K562 (cell line): ENCODE data around the gene SEC24C. TPM values are rescaled to one million over a fixed set of nuclear protein-coding genes. Genes with fewer than 3 reads are reported as not detected.

Experiments
- AFF1 ChIP-seq, 2 experiments: fragments of 450-650 bp; IDR thresholded peaks; 2 replicates each; pipeline ENCODE4 v1.6.1; 2018; ENCODE audit warnings: mild to moderate bottlenecking in 2 of 2, low read depth in 1 of 2; ENCODE audit not compliant: partially characterized antibody in 2 of 2
- AFF4 ChIP-seq: sonication (generic); formaldehyde crosslinking; IDR thresholded peaks from 2 replicates; pipeline ENCODE4 v1.8.0; 2023; ENCODE audit warnings: mild to moderate bottlenecking, missing genetic modification reagents
- CTBP1 ChIP-seq: fragments of 450-650 bp; IDR thresholded peaks from 2 replicates; pipeline ENCODE4 v1.6.1; 2016; ENCODE audit warnings: borderline replicate concordance
- EP300 ChIP-seq: IDR thresholded peaks from 2 replicates; pipeline ENCODE4 v1.6.1; 2012; ENCODE audit warnings: low read length, improper control_type of control experiment
- ERF ChIP-seq: fragments of 450-650 bp; formaldehyde crosslinking; IDR thresholded peaks from 2 replicates; pipeline ENCODE4 v1.4.0; 2020; ENCODE audit warnings: mild to moderate bottlenecking, mixed read lengths
- HNRNPLL ChIP-seq: fragments of 200-400 bp; formaldehyde crosslinking; IDR thresholded peaks from 2 replicates; pipeline ENCODE4 v1.6.1; 2017; ENCODE audit warnings: low read length, low read depth, mild to moderate bottlenecking; ENCODE audit not compliant: poor library complexity, severe bottlenecking
- MBD2 ChIP-seq: sonication (generic); IDR thresholded peaks from 2 replicates; pipeline ENCODE4 v1.6.1; 2016; ENCODE audit warnings: low read depth, borderline replicate concordance
- MEIS2 ChIP-seq: fragments of 450-650 bp; IDR thresholded peaks from 2 replicates; pipeline ENCODE4 v1.6.1; 2014; ENCODE audit warnings: mild to moderate bottlenecking; ENCODE audit not compliant: partially characterized antibody
- NCOA6 ChIP-seq: fragments of 450-650 bp; IDR thresholded peaks from 2 replicates; pipeline ENCODE4 v1.6.1; 2017; ENCODE audit warnings: mild to moderate bottlenecking
- NR2C2 ChIP-seq, 2 experiments: fragments of 200-800 bp in 1 of 2; sonication (Bioruptor generic) in 1 of 2; sonication (generic) in 1 of 2; formaldehyde crosslinking in 1 of 2; IDR thresholded peaks; 2 replicates each; pipeline versions ENCODE4 v1.6.1 to v1.8.0; 2016 to 2022; ENCODE audit warnings: mild to moderate bottlenecking in 1 of 2, missing compliant biosample characterization in 1 of 2, missing genetic modification characterization in 1 of 2, missing genetic modification reagents in 1 of 2
- RBM34 ChIP-seq: fragments of 200-400 bp; formaldehyde crosslinking; IDR thresholded peaks from 2 replicates; pipeline ENCODE4 v1.6.1; 2018; ENCODE audit warnings: low read length, borderline replicate concordance; ENCODE audit not compliant: insufficient read depth
- RFX7 ChIP-seq: fragments of 250-450 bp; sonication (Bioruptor Pico); IDR thresholded peaks from 2 replicates; pipeline ENCODE4 v1.5.1; 2021; ENCODE audit warnings: mild to moderate bottlenecking
- TAF9B ChIP-seq: fragments of 450-650 bp; IDR thresholded peaks from 2 replicates; pipeline ENCODE4 v1.6.1; 2018; ENCODE audit warnings: mild to moderate bottlenecking; ENCODE audit not compliant: partially characterized antibody
- ZFP91 ChIP-seq: sonication (generic); formaldehyde crosslinking; IDR thresholded peaks from 2 replicates; pipeline ENCODE4 v1.8.0; 2022; ENCODE audit warnings: mild to moderate bottlenecking, missing genetic modification reagents
- ZNF124 ChIP-seq: sonication (generic); formaldehyde crosslinking; IDR thresholded peaks from 2 replicates; pipeline ENCODE4 v1.8.1; 2022; ENCODE audit warnings: missing genetic modification reagents
- ZNF134 ChIP-seq: fragments of 250-450 bp; sonication (Bioruptor Pico); conservative IDR thresholded peaks from 2 replicates; pipeline ENCODE4 v1.4.0; 2020
- ZNF436 ChIP-seq: fragments of 250-450, 450-650 bp; sonication (Bioruptor Pico); formaldehyde crosslinking; IDR thresholded peaks from 2 replicates; pipeline ENCODE4 v1.7.0; 2020; ENCODE audit warnings: mild to moderate bottlenecking
- polyA plus RNA-seq, 8 experiments: library from polyadenylated mRNA; depleted of rRNA in 4 of 8; stranded (reverse) in 5 of 8; unstranded in 3 of 8; fragments of >200 nt; fragmentation: Nextera tagmentation in 2 of 8; fragmentation: Illumina TruSeq in 1 of 8; extraction: Ambion mirVana in 2 of 8; extraction: Trizol in 1 of 8; gene quantifications; 2 replicates each; pipeline versions ENCODE4 v1.2.1 to v1.2.3, GENCODE V29; 2011 to 2014; ENCODE audit warnings: inconsistent platforms in 1 of 8, missing spikeins in 1 of 8
- total RNA-seq, 7 experiments: library from RNA; depleted of rRNA in 6 of 7; stranded (reverse); fragments of >200 nt in 6 of 7; fragmentation: Illumina TruSeq in 2 of 7; extraction: Trizol in 2 of 7; gene quantifications; 2 replicates each; pipeline versions ENCODE4 v1.2.1 to v1.2.3, GENCODE V29; 2011 to 2021; ENCODE audit warnings: low replicate concordance in 1 of 7

SEC24C gene
- total and polyA plus RNA-seq, 9 of the 15 experiments (the other 6 are each of a cell fraction or from before 2014, with no cell fraction given), result 19.0 to 115 (median 70.5) TPM

- TF ChIP-seq ZFP91 (CRISPR knock-in tag), result peak; percentile 62; the same call in 1 of the 2 replicates
- no peak for TF ChIP-seq ZNF124
- peak; percentile 98 for TF ChIP-seq NR2C2 (CRISPR knock-in tag; IDR thresholded peaks at IDR 0.05)
- TF ChIP-seq NR2C2 (tag; IDR thresholded peaks at IDR 0.05), result peak; percentile 99
- peak; percentile 39; the same call in 1 of the 2 replicates for TF ChIP-seq EP300
- peak in 1 of 2 experiments; percentile 82 for TF ChIP-seq AFF1 (IDR thresholded peaks at IDR 0.05; ENCODE audit: low read depth in 1 of 2, partially characterized antibody in 2 of 2)
- TF ChIP-seq ERF (CRISPR knock-in tag), result no peak
- TF ChIP-seq RFX7 (CRISPR knock-in tag), result no peak
- TF ChIP-seq CTBP1, result peak; percentile 48; the same call in 1 of the 2 replicates
- no peak for TF ChIP-seq RBM34
- TF ChIP-seq NCOA6, result no peak
- TF ChIP-seq ZNF134 (CRISPR knock-in tag), result no peak
- TF ChIP-seq ZNF436 (CRISPR knock-in tag), result no peak
- peak; percentile 66; the same call in 1 of the 2 replicates for TF ChIP-seq MBD2
- no peak for TF ChIP-seq MEIS2
- TF ChIP-seq TAF9B, result peak; percentile 91
- TF ChIP-seq HNRNPLL, result peak; percentile 74
- peak; percentile 52; the same call in 1 of the 2 replicates for TF ChIP-seq AFF4 (CRISPR knock-in tag)
Observed at GRCh38 chr10:73781879-73782748, 37.9 kb downstream of the SEC24C start, which contains the start of gene CHCHD1 (continued).
